ENCODE results near the gene SLCO1B3. TPM values are rescaled to one million over a fixed set of nuclear protein-coding genes. Genes with fewer than 3 reads are reported as not detected.

The SLCO1B3 gene
- total and polyA plus RNA-seq, 2 of the 8 experiments (the other 6 are each of a cell fraction or from before 2014, with no cell fraction given) = not detected

DNA sequence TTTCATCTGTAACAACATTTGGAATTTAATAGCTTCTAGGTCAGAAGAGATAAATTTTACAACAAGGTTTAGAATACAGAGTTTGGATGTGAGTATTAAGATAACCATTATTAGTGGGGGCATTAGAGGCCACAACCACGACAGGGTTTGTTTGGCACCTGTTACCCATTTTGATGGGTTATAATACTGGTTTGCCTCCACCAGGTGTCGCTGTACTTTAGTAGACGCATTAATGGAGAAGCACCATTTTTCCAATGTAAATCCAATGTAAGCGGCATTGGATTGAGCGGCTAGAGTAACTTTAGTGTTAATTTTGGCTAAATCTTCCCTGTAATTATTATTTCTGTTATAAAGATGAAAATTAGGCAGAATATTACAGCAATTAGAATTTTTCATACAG lies 136.2 kb downstream of the SLCO1B3 start:
- Histone ChIP-seq H2BK120ac (replicated peaks; ENCODE audit: low read depth, low read length) (no peak overlapping the region), H2AK5ac (ENCODE audit: low read depth, low read length) (no peak overlapping the region), H3K18ac (ENCODE audit: extremely low read depth, low read length) (no peak overlapping the region), H3K27ac (ENCODE audit: low read depth, low read length) (no peak overlapping the region), H3K9me3 (ENCODE audit: insufficient read depth in 2 of 2, low read depth in 1 of 2, low read length in 1 of 2) (no peaks in the 10 kb centered on the region; a peak in 1 of 4 replicates), H4K91ac (replicated peaks; ENCODE audit: insufficient read length, low read length) (no peak overlapping the region), H3K79me1 (ENCODE audit: low read depth, low read length) (no peaks in the 10 kb centered on the region), H4K20me1 (replicated peaks in 1 of 2; ENCODE audit: control insufficient read depth in 1 of 2, insufficient read depth in 2 of 2, low read length in 2 of 2) (no peaks in the 10 kb centered on the region), H4K8ac (ENCODE audit: extremely low read depth, insufficient read depth, low read length) (no peak overlapping the region), H3K23ac (ENCODE audit: insufficient read length) (no peak overlapping the region), H3K36me3 (ENCODE audit: control insufficient read depth in 2 of 4, insufficient read depth in 4 of 4, low read length in 3 of 4) (no peaks in the 10 kb centered on the region), H3K9ac (replicated peaks in 1 of 4; ENCODE audit: extremely low read depth in 1 of 4, low read depth in 3 of 4, low read length in 3 of 4) (no peak overlapping the region), H3K79me2 (ENCODE audit: control insufficient read depth in 1 of 2, insufficient read depth in 2 of 2, low read length in 2 of 2) (no peaks in the 10 kb centered on the region), H4K5ac (ENCODE audit: insufficient read length, low read depth, low read length) (no peak overlapping the region), H3K23me2 (ENCODE audit: low read depth, low read length) (no peaks in the 10 kb centered on the region), H2BK15ac (ENCODE audit: low read length) (no peak overlapping the region), H3K14ac (ENCODE audit: insufficient read length) (no peak overlapping the region), H2BK20ac (ENCODE audit: low read length) (no peak overlapping the region), H3K4me3 (ENCODE audit: extremely low read depth in 1 of 4, insufficient read depth in 2 of 4, low read depth in 3 of 4, low read length in 4 of 4) (no peak overlapping the region), H3K56ac (replicated peaks; ENCODE audit: insufficient read length, low read depth, low read length) (no peak overlapping the region), H2BK5ac (ENCODE audit: low read depth, low read length) (no peak overlapping the region), H2AFZ (ENCODE audit: low read length) (no peak overlapping the region), H2BK12ac (ENCODE audit: low read depth, low read length) (no peak overlapping the region), H3K4ac (replicated peaks; ENCODE audit: insufficient read length, low read depth, low read length) (no peak overlapping the region), H3K4me1 (replicated peaks in 1 of 4; ENCODE audit: control insufficient read depth in 3 of 4, insufficient read depth in 4 of 4, low read length in 3 of 4) (no peaks in the 10 kb centered on the region), H3K4me2 (ENCODE audit: insufficient read depth in 1 of 2, low read depth in 2 of 2, low read length in 2 of 2) (no peak overlapping the region), H3K27me3 (replicated peaks in 1 of 4; ENCODE audit: control insufficient read depth in 3 of 4, extremely low read depth in 1 of 4, insufficient read depth in 3 of 4, low read length in 3 of 4) (no peaks in the 10 kb centered on the region)
- DNase-seq (ENCODE audit: low read depth in 1 of 2, low spot score in 2 of 2) (peak in 1 of 2 experiments; percentile 61), FAIRE-seq (no peak)
- POLR2A ChIA-PET (ENCODE audit: partially characterized antibody) = no interaction called here
- WGBS, 2 experiments (ENCODE audit: extremely low coverage in 1 of 2, insufficient coverage in 1 of 2, insufficient read length in 1 of 2, insufficient replicate concordance in 2 of 2, low coverage in 1 of 2, low lambda C conversion rate in 2 of 2, missing lambda C conversion rate in 1 of 2) = 45% methylated on average over 5 of the region's 5 CpGs; no CpG with 5 or more reads in 1 of the 2 experiments
- TF ChIP-seq, protein P1, sequence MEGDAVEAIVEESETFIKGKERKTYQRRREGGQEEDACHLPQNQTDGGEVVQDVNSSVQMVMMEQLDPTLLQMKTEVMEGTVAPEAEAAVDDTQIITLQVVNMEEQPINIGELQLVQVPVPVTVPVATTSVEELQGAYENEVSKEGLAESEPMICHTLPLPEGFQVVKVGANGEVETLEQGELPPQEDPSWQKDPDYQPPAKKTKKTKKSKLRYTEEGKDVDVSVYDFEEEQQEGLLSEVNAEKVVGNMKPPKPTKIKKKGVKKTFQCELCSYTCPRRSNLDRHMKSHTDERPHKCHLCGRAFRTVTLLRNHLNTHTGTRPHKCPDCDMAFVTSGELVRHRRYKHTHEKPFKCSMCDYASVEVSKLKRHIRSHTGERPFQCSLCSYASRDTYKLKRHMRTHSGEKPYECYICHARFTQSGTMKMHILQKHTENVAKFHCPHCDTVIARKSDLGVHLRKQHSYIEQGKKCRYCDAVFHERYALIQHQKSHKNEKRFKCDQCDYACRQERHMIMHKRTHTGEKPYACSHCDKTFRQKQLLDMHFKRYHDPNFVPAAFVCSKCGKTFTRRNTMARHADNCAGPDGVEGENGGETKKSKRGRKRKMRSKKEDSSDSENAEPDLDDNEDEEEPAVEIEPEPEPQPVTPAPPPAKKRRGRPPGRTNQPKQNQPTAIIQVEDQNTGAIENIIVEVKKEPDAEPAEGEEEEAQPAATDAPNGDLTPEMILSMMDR (IDR thresholded peaks at IDR 0.05; ENCODE audit: control extremely low read depth in 1 of 3, insufficient read depth in 1 of 3, low read depth in 1 of 3, low read length in 3 of 3) = peak in 2 of 3 experiments; percentile 55 to 59; a peak in 3 of 4 replicates
- TF ChIP-seq RAD21 (IDR thresholded peaks at IDR 0.05 in 1 of 2, conservative IDR thresholded peaks at IDR 0.05 in 1 of 2; ENCODE audit: low read depth in 2 of 2, low read length in 2 of 2) (peak; percentile 46 to 67), SAP30 (IDR thresholded peaks at IDR 0.05; ENCODE audit: insufficient read depth, insufficient replicate concordance, low read length) (no peak)
- CTCF ChIA-PET (ENCODE audit: partially characterized antibody) = interaction anchor here (0.6 to 3.0 kb wide), 14 partner anchors 8 to 829 kb away, joined by 3 to 14 read pairs (median 4); no protein-coding TSS in a partner anchor

Data from H1 (cell line).